ELR (cell line): ENCODE data around the gene C4A.
"Not testable (repeated sequence)": the region's sequence is repeated elsewhere in the genome, so short reads cannot be mapped to it uniquely, and the experiment has no call there.

Experiments used
- DNase-seq: peaks from one replicate; pipeline ENCODE4 v3.0.0-alpha.2; 2015; ENCODE audit warnings: low read depth

Gene C4A

DNA sequence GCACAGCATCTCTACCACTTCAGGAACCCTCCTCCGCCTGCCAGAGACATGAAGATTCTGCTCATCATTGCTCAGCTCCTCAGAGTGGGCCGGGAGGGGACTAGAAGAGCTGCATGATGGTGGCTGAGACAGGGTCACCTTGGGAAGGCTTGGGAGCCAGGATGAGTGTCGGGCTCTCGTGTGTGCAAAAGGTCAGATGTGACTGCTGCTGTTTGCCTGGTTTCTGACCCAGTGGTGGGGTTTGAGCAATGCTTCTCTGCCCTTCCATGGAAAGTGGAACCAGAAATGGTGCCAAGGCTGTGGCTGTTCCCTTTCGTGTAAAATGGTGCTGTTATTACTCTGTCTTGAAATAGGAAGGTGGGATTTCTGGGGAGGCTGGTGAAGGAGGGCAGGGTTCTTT lies 859 bp upstream of the C4A start:
- not testable (repeated sequence) for DNase-seq

DNA sequence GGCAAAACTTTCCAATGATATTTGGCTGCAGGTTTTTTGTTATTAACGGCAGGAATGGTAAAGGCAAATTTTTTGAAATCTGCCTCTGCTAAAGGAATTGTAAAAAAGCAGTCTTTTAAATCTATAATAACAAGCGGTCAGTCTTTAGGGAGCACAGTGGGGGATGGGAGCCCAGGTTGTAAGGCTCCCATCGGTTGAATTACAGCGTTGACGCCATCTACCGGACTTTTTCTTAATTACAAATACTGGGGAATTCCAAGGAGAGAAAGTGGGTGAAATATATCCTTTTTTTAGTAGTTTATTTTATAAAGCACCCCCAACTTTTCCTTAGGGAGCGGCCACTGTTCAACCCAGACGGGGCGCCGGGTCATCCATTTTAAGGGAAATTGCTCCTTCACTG lies 7.5 kb downstream of the C4A start:
- DNase-seq, result not testable (repeated sequence)

DNA sequence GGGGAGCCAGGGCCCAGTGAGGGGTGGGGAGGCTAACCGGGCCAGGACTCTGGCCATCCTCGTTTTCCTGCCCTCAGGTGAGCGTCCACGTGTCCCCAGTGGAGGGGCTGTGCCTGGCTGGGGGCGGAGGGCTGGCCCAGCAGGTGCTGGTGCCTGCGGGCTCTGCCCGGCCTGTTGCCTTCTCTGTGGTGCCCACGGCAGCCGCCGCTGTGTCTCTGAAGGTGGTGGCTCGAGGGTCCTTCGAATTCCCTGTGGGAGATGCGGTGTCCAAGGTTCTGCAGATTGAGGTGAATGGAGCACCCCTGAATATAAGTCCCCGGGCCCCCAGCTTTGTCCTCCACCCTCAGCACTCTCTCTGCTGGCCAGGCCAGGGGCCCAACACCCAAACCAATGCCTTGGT lies 12.6 kb downstream of the C4A start:
- not testable (repeated sequence) for DNase-seq

DNA sequence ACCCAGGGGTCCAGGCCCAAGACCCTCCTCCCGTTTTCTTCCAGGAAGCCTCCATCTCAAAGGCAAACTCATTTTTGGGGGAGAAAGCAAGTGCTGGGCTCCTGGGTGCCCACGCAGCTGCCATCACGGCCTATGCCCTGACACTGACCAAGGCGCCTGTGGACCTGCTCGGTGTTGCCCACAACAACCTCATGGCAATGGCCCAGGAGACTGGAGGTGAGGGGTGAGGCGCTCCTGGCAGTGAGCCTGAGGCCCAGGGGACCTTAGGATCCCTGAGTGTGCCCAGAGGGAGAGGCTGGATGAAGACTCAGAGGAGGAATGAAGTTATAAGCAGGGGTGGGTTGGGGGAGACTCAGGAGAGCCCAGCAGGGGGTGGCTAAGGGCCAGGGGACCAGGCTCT lies 14.5 kb downstream of the C4A start:
- not testable (repeated sequence) for DNase-seq

DNA sequence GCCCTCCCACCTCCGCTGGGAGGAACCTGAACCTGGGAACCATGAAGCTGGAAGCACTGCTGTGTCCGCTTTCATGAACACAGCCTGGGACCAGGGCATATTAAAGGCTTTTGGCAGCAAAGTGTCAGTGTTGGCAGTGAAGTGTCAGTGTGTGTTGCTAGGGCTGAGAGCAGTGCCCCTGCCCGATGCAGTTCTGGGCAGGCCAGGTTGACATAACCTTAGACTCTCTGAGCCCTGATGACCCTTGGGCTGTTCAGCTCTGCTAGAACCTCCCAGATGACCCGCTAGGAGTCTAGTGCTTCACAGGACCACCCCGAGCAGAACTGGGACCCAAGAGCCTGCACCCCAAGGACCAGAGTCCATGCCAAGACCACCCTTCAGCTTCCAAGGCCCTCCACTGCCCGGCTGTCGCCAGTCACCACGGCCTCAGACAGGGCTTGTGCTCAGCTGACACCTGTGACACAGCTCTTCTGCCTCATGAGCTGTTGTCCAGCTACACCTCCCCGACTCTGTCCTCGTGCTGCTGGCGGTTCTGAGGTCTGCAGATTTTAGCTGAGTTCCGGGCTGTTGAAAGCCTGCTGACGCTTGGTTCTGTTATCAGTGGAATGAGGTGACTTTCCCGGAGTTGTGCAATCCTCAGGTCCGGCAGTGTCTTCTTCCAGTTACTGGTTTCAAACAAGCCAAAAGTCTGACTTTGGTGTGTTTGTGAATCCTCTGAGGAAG lies 20.9 kb downstream of the C4A start:
- not testable (repeated sequence) for DNase-seq

DNA sequence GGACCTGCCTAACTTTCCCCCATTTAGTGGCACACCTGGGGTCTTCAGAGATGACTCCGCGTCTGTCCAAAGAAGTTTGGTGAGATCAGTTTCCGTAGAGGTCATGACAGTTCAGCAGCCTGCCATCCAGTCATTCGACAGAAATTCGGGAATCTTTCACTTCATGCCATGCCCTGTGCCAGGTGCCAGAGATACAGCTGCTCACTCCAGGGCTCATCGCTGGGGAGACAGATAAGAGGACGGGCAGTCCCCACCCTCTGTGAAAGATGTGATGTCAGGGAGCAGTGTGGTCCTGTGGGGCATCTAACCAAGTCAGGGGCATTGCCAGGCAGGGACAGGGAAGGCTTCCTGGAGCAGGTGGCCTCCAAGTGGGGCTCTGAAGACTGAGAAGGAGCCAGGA lies 21.4 kb downstream of the C4A start:
- not testable (repeated sequence) for DNase-seq

DNA sequence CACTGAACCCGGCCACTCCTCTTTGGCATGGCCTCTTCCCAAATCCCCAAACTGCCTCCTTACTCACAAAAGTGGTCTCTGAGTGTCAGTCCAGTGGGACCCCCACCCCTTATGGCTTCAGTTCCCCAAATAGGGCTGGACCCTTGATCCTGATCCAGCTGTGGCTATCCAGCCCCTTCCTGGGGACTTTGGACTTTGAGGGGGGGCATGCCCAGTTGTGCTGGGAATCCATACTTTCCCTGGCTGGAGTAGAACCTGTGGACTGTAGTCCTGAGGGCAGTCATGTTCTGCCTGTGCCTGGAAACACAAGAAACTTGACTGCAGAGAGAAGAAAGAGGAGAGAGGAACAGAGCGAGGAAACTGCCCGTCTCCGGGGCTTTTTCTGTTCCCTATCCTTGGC lies 22.5 kb downstream of the C4A start:
- not testable (repeated sequence) for DNase-seq

DNA sequence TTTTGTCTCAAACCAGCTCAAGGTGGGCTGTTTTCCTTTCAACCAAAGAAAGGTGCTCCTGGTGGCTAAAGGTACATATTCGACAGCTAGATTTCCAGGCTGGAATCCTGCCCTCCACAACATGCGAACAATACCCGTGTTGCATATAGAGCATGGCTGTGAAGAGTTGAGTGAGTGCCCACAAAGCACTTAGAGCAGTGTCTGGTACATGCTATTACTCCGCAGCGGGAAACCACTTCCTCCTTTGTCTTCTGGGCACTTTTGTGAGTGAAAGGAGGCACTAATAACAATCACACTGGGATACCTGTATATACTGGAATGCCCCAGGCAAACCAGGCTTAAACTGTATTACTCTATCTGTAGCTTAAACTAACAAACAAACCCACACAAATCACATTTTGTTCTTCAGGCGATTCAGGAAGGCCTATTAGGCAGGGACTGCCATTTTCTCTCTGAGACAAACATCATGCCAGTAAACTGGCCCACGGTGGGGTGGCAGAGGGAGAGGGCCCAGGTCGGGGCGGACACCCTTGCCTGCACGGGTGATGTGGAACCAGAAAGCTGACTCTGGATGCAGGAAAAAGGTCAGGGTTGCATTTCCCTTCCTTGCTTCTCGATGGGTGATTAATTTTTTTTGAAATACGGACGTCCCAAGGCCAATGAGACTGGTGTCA lies 23.1 kb downstream of the C4A start:
- not testable (repeated sequence) for DNase-seq

DNA sequence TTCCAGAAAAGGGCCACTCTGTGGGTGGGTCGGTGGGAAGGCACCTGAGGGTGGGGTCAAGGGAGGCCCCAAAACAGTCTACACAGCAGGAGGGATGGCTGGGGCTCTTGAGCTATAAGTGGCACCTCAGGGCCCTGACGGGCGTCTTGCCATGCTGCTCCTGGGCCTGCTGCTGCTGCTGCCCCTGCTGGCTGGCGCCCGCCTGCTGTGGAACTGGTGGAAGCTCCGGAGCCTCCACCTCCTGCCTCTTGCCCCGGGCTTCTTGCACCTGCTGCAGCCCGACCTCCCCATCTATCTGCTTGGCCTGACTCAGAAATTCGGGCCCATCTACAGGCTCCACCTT lies 23.7 kb downstream of the C4A start:
- DNase-seq, result not testable (repeated sequence)

DNA sequence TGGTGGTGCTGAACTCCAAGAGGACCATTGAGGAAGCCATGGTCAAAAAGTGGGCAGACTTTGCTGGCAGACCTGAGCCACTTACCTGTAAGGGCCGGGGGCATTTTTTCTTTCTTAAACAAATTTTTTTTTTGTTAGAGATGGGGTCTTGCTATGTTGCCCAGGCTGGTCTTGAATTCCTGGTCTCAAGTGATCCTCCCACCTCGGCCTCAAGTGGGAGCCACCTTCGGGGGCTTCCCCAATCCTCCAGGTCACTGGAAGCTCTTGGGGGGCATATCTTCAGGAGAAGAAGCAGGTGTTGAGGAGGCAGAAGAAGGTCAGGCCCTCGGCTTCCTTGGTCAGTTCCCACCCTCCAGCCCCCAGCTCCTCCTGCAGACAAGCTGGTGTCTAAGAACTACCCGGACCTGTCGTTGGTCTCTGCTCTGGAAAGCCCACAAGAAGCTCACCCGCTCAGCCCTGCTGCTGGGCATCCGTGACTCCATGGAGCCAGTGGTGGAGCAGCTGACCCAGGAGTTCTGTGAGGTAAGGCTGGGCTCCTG lies 24.2 kb downstream of the C4A start:
- DNase-seq, result not testable (repeated sequence)

DNA sequence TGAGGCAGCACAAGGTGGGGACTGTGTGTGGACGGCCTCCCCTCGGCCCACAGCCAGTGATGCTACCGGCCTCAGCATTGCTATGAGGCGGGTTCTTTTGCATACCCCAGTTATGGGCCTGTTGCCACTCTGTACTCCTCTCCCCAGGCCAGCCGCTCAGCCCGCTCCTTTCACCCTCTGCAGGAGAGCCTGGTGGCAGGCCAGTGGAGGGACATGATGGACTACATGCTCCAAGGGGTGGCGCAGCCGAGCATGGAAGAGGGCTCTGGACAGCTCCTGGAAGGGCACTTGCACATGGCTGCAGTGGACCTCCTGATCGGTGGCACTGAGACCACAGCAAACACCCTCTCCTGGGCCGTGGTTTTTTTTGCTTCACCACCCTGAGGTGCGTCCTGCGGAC lies 25.2 kb downstream of the C4A start:
- not testable (repeated sequence) for DNase-seq

DNA sequence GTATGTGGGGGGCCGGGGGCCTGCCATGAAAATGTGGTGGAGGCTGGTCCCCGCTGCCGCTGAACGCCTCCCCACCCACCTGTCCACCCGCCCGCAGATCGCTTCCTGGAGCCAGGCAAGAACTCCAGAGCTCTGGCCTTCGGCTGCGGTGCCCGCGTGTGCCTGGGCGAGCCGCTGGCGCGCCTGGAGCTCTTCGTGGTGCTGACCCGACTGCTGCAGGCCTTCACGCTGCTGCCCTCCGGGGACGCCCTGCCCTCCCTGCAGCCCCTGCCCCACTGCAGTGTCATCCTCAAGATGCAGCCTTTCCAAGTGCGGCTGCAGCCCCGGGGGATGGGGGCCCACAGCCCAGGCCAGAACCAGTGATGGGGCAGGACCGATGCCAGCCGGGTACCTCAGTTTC lies 26.2 kb downstream of the C4A start:
- not testable (repeated sequence) for DNase-seq

DNA sequence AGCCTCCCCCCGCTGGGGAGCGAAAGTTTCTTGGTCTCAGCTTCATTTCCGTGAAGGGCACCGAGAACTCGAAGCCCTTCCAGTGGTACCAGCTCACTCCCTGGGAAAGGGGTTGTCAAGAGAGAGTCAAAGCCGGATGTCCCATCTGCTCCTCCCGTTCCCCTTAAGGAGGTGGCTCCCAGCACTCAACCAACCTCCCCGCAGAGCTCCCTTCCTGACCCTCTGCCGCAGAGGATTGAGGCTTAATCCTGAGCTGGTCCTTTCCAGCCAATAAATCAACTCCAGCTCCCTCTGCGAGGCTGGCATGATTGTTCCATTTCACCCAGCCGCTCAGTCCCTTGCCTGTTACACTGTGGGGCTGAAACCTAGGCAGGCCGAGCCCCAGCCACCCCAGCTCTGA lies 26.8 kb downstream of the C4A start:
- DNase-seq, result not testable (repeated sequence)

DNA sequence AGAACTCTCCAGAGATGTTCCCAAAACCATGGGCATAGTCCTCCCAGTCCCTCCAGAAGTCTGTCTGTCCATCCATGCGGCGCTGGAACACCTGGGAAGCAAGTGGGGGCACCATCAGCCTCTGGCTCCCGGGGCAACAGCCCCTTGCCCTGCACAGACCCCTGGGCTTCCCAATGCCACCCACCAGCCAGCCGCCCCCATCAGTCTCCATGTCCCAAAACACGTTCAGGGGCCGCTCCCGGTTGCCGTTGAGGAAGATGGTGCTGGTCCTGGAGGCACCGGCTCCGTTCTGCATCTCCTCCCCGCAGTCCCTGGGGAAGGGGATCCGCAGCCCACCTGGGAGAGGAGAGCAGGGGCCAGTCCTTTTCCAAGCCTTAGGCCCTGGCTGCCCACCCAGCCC lies 27.7 kb downstream of the C4A start:
- not testable (repeated sequence) for DNase-seq

DNA sequence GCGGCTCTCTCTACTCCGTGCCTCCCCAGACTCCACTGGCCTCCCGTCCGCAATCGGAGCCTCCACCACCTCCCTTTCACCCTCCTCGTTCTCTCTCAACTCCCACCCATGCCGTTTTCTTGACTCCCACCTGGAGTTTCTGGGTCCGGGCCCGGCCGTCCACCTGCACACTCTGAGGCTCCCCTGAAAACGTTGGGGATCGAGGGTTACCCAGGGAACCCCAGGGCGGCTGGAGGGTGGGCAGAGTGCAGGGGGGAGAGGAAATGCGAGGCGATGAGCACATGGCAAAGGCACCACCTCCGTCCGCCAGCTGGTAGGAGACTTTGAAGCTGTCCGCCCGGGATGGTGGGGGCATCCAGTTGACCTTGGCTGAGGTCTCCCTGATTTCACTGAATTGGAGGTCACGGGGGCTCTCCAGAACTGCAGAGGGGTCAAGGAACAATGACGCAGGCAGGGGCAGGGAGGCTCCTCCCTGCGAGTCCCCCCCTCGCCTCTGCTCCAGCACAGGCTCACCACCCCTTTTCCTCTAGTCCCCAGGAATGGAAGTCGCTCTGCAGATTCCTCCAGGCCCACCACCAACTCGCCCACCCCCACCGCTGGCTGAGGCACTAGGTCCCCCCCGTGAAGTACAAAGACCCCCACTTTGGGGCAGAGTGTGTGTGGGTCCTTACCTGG lies 29.1 kb downstream of the C4A start:
- not testable (repeated sequence) for DNase-seq

DNA sequence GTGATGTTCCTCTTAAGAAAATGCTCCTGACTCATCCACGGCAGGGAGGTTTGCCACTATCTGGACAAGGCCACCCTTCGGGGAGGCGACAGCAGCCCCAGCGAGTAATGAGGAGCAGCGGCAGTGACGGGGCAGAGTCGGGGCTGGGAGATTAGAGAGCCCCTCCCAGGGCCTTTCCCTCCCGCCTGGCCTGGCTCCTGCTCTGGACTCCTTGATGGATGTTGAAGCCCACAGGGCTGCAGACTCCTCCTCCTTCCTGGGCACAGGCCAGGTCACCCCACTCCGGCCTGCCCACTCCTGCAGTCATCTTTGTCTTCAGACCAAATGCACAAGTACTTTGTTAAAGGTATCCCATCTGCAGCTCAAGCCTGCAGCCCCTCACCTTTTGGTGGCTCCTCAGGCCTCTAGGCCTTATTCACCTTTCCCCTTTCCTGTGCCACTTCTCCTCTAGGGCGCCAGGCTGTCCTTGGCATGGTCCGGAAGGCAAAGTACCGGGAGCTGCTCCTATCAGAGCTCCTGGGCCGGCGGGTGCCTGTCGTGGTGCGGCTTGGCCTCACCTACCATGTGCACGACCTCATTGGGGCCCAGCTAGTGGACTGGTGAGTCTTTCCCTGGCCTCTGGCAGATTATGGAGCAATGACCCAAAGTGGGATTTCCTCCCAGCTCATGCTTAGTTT lies 31.2 kb downstream of the C4A start:
- not testable (repeated sequence) for DNase-seq

DNA sequence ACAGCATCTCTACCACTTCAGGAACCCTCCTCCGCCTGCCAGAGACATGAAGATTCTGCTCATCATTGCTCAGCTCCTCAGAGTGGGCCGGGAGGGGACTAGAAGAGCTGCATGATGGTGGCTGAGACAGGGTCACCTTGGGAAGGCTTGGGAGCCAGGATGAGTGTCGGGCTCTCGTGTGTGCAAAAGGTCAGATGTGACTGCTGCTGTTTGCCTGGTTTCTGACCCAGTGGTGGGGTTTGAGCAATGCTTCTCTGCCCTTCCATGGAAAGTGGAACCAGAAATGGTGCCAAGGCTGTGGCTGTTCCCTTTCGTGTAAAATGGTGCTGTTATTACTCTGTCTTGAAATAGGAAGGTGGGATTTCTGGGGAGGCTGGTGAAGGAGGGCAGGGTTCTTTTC lies 31.9 kb downstream of the C4A start:
- DNase-seq, result not testable (repeated sequence)

DNA sequence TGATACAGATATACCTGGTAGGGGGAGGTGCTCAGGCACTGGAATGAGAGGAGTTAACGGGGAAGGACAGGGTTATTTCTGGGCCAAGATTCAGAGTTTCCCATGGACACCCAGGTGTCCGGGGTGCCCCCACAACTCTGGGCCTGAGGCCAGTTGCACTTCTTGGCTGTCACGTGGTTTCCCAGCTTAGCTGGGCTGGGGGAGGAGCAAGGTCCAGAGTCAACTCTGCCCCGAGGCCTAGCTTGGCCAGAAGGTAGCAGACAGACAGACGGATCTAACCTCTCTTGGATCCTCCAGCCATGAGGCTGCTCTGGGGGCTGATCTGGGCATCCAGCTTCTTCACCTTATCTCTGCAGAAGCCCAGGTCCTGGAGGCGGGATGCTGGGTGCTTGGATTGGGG lies 32.7 kb downstream of the C4A start, which contains the start of gene C4B:
Gene C4B, plus strand, starts transcription at position 249 of the 400 bp plus-strand sequence. Its CDS starts 51 bp downstream, at position 300.
- DNase-seq, result not testable (repeated sequence)

DNA sequence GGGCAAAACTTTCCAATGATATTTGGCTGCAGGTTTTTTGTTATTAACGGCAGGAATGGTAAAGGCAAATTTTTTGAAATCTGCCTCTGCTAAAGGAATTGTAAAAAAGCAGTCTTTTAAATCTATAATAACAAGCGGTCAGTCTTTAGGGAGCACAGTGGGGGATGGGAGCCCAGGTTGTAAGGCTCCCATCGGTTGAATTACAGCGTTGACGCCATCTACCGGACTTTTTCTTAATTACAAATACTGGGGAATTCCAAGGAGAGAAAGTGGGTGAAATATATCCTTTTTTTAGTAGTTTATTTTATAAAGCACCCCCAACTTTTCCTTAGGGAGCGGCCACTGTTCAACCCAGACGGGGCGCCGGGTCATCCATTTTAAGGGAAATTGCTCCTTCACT lies 40.2 kb downstream of the C4A start:
- DNase-seq, result not testable (repeated sequence)

DNA sequence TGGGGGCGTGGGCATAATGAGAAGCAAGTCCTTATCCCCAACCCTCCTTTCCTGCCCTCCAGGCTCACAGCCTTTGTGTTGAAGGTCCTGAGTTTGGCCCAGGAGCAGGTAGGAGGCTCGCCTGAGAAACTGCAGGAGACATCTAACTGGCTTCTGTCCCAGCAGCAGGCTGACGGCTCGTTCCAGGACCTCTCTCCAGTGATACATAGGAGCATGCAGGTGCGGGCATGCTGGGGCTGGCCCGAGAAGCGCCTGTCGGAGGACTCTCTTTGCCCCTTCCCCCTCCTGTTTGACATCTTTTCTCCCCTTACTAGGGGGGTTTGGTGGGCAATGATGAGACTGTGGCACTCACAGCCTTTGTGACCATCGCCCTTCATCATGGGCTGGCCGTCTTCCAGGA lies 46.8 kb downstream of the C4A start:
- DNase-seq, result not testable (repeated sequence)

DNA sequence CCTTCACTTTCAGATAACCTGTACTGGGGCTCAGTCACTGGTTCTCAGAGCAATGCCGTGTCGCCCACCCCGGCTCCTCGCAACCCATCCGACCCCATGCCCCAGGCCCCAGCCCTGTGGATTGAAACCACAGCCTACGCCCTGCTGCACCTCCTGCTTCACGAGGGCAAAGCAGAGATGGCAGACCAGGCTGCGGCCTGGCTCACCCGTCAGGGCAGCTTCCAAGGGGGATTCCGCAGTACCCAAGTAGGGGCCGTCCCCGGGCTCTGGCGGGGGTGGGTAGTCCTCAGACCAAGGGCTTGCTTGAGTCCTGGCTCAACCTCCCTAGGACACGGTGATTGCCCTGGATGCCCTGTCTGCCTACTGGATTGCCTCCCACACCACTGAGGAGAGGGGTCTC lies 47.7 kb downstream of the C4A start:
- not testable (repeated sequence) for DNase-seq
